Body of pancreas (tissue), 4 donors: Measurements from ENCODE around the gene ERO1A.

Experiments used
- POLR2A ChIP-seq, 3 donors: fragments of 450-650 bp; IDR thresholded peaks; one replicate each; pipeline ENCODE4 v1.6.1; 2016; ENCODE audit warnings: antibody characterized with exemption in 3 of 3, mild to moderate bottlenecking in 2 of 3
- TF ChIP-seq, protein P1 (sequence below), 7 experiments: fragments of 450-650 bp in 4 of 7; fragments of 200-600 bp in 3 of 7; sonication (generic) in 3 of 7; IDR thresholded peaks; one replicate each; pipeline ENCODE4 v1.5.1; 2016 to 2019; ENCODE audit warnings: antibody characterized with exemption in 7 of 7

DNA sequence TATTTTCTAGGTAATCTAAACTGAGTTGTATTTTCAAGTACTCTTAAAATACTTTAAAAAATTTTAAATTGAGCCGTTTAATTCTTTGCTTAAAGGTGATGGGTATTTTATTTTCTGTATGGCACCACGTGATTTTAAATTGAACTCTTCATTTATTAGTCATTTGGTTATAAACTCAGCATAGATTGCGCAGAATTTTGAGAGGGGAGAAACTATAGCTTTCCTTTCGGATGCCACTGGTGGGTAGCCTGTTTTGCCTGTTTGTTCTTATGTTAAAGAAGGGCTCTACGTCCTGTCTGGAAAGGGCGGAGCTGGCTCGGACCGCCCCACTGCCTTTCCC, 34.2 kb upstream of the ERO1A start:
- TF ChIP-seq, protein P1, sequence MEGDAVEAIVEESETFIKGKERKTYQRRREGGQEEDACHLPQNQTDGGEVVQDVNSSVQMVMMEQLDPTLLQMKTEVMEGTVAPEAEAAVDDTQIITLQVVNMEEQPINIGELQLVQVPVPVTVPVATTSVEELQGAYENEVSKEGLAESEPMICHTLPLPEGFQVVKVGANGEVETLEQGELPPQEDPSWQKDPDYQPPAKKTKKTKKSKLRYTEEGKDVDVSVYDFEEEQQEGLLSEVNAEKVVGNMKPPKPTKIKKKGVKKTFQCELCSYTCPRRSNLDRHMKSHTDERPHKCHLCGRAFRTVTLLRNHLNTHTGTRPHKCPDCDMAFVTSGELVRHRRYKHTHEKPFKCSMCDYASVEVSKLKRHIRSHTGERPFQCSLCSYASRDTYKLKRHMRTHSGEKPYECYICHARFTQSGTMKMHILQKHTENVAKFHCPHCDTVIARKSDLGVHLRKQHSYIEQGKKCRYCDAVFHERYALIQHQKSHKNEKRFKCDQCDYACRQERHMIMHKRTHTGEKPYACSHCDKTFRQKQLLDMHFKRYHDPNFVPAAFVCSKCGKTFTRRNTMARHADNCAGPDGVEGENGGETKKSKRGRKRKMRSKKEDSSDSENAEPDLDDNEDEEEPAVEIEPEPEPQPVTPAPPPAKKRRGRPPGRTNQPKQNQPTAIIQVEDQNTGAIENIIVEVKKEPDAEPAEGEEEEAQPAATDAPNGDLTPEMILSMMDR (IDR thresholded peaks at IDR 0.05), result no peak
- TF ChIP-seq POLR2A (IDR thresholded peaks at IDR 0.05), result no peak
